ENCODE measurements around the gene EXOSC5.
"Not testable (repeated sequence)": the region's sequence is repeated elsewhere in the genome, so short reads cannot be mapped to it uniquely, and the experiment has no call there.

DNA sequence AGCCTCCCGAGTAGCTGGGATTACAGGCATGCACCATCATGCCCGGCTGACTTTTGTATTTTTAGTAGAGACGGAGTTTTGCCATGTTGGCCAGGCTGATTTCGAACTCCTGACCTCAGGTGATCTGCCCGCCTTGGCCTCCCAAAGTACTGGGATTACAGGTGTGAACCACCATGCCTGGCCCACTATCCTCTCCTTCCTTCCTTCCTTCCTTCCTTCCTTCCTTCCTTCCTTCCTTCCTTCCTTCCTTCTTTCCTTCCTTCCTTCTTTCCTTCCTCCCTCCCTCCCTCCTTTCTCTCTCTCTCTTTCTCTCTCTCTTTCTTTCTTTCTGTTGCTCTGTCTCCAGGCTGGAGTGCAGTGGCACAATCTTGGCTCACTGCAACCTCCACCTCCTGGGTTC, 26.0 kb downstream of the EXOSC5 start:
- not testable (repeated sequence) for TF ChIP-seq POLR2AphosphoS5, POLR2A (IDR thresholded peaks at IDR 0.05; ENCODE audit: low read depth, low read length)

Measured in GM12891 (cell line).